K562 (cell line): ENCODE data around the gene ATOH8. TPM values are rescaled to one million over a fixed set of nuclear protein-coding genes. Genes with fewer than 3 reads are reported as not detected.

Experiments used
- ATAC-seq: fragments of 200-7000 bp; cut with Tn5 transposase; 3 replicates; pipeline ENCODE4 v1.9.1; 2020; ENCODE audit warnings: moderate library complexity
- BruUV-seq: library from RNA; stranded (reverse); fragments of 400-500 nt; replicated peaks from 2 replicates; lab custom pipeline; 2021; lab: Mats Ljungman, UMichigan
- CTCF ChIA-PET: fragments of 300-600 bp; formaldehyde crosslinking; extraction: SDS; loops from one replicate; lab custom pipeline; 2021; ENCODE audit warnings: low intra/inter-chr PET ratio; lab: Yijun Ruan, JAX
- POLR2A ChIA-PET: fragments of 300-600, 350-650 bp; sonication (Branson Sonifier 250); formaldehyde crosslinking; extraction: SDS; loops from one replicate; lab custom pipeline; 2021; ENCODE audit warnings: antibody characterized with exemption, inconsistent platforms; lab: Yijun Ruan, JAX
- DNase-seq, 4 experiments: peaks; one replicate each; pipeline versions ENCODE4 v3.0.0 to v3.0.0-alpha.2; 2011 to 2018; ENCODE audit warnings: low spot score in 3 of 4, mixed read lengths in 3 of 4; ENCODE audit errors: extremely low read depth in 1 of 4
- FAIRE-seq: peaks from 2 replicates; lab custom pipeline; 2011; peaks lifted over from hg19 to GRCh38; lab: Jason Lieb, UNC
- H2AFZ ChIP-seq: 2 replicates; pipeline ENCODE4 v1.6.0; 2011; ENCODE audit warnings: low read depth, low read length, control low read depth, inconsistent platforms
- H3K27ac ChIP-seq: fragments of 200-600 bp; 3 replicates; pipeline ENCODE4 v1.8.0; 2011; ENCODE audit warnings: low read depth, mild to moderate bottlenecking, control low read depth, inconsistent platforms, low read length, moderate library complexity, mixed read lengths; ENCODE audit errors: extremely low read depth
- H3K27me3 ChIP-seq, 2 experiments: fragments of 300-600 bp in 1 of 2; 2 replicates in 1 of 2; 3 replicates in 1 of 2; pipeline versions ENCODE4 v1.6.0 to v1.8.0; 2011; ENCODE audit warnings: inconsistent platforms in 2 of 2, low read length in 2 of 2, mild to moderate bottlenecking in 1 of 2, mixed read lengths in 1 of 2, moderate library complexity in 1 of 2; ENCODE audit not compliant: control insufficient read depth in 2 of 2, insufficient read depth in 2 of 2
- H3K36me3 ChIP-seq: fragments of 300-600 bp; 3 replicates; pipeline ENCODE4 v1.8.0; 2011; ENCODE audit warnings: mild to moderate bottlenecking, low read length, inconsistent platforms; ENCODE audit not compliant: control insufficient read depth, insufficient read depth
- H3K4me1 ChIP-seq, 2 experiments: fragments of 200-600 bp in 1 of 2; replicated peaks in 1 of 2; 2 replicates in 1 of 2; 3 replicates in 1 of 2; pipeline versions ENCODE4 v1.5.1 to v1.8.0; 2011; ENCODE audit warnings: inconsistent platforms in 2 of 2, low read length in 2 of 2, mild to moderate bottlenecking in 1 of 2, mixed read lengths in 1 of 2, moderate library complexity in 1 of 2; ENCODE audit not compliant: control insufficient read depth in 2 of 2, insufficient read depth in 2 of 2
- H3K4me2 ChIP-seq: 2 replicates; pipeline ENCODE4 v1.6.1; 2011; ENCODE audit warnings: low read length, control low read depth, inconsistent platforms, mixed read lengths; ENCODE audit not compliant: insufficient read depth
- H3K4me3 ChIP-seq: fragments of 200-600 bp; sonication (generic), shearing (Covaris generic); 2 replicates; pipeline ENCODE4 v1.5.1; 2016; ENCODE audit warnings: control low read depth, inconsistent platforms
- H3K79me2 ChIP-seq: fragments of 200-600 bp; 3 replicates; pipeline ENCODE4 v1.8.0; 2011; ENCODE audit warnings: low read length, inconsistent platforms; ENCODE audit not compliant: control insufficient read depth, insufficient read depth
- H3K9ac ChIP-seq, 2 experiments: 2 replicates each; pipeline versions ENCODE4 v1.6.0 to v1.6.1; 2011; ENCODE audit warnings: low read depth in 2 of 2, low read length in 2 of 2, control low read depth in 1 of 2, inconsistent platforms in 1 of 2, mild to moderate bottlenecking in 1 of 2, mixed read lengths in 1 of 2; ENCODE audit not compliant: insufficient read depth in 1 of 2
- H3K9me1 ChIP-seq: one replicate; pipeline ENCODE4 v1.6.0; 2011; ENCODE audit warnings: inconsistent platforms, mild to moderate bottlenecking, low read length, moderate library complexity; ENCODE audit not compliant: control insufficient read depth, insufficient read depth
- H3K9me3 ChIP-seq: replicated peaks from 2 replicates; pipeline ENCODE4 v1.5.1; 2011; ENCODE audit warnings: low read depth, low read length, inconsistent platforms; ENCODE audit not compliant: control insufficient read depth, insufficient read depth
- H4K20me1 ChIP-seq: replicated peaks from 2 replicates; pipeline ENCODE4 v1.6.1; 2011; ENCODE audit warnings: low read length, inconsistent platforms, mixed read lengths; ENCODE audit not compliant: control insufficient read depth, insufficient read depth
- CBFA2T3 ChIP-seq: fragments of 450-650 bp; IDR thresholded peaks from 2 replicates; pipeline ENCODE4 v1.6.1; 2017
- CHD1 ChIP-seq: fragments of 200-600 bp; sonication (generic); IDR thresholded peaks from one replicate; pipeline ENCODE4 v1.6.1; 2012; ENCODE audit warnings: mild to moderate bottlenecking, moderate library complexity, low read length, inconsistent platforms
- DMBX1 ChIP-seq: fragments of 250-450 bp; sonication (Bioruptor Pico); IDR thresholded peaks from 2 replicates; pipeline ENCODE4 v1.8.0; 2022; ENCODE audit warnings: inconsistent platforms, mild to moderate bottlenecking, moderate library complexity, borderline replicate concordance
- HMGN3 ChIP-seq: IDR thresholded peaks from 2 replicates; pipeline ENCODE4 v1.6.1; 2011; ENCODE audit warnings: borderline replicate concordance, low read depth, mild to moderate bottlenecking, mixed read lengths, low read length; ENCODE audit not compliant: insufficient read length; ENCODE audit errors: extremely low read depth
- IRF2 ChIP-seq: sonication (generic); formaldehyde crosslinking; IDR thresholded peaks from 2 replicates; pipeline ENCODE4 v1.8.1; 2022; ENCODE audit warnings: mild to moderate bottlenecking, missing genetic modification reagents
- KDM5B ChIP-seq: fragments of 200-600 bp; sonication (generic); IDR thresholded peaks from 2 replicates; pipeline ENCODE4 v1.6.1; 2012; ENCODE audit warnings: low read depth, mild to moderate bottlenecking, moderate library complexity, low read length, control low read depth, inconsistent platforms; ENCODE audit not compliant: insufficient replicate concordance
- NR2F6 ChIP-seq: fragments of 450-650 bp; formaldehyde crosslinking; IDR thresholded peaks from 2 replicates; pipeline ENCODE4 v1.4.0; 2020; ENCODE audit warnings: mild to moderate bottlenecking
- TAF1 ChIP-seq: IDR thresholded peaks from 2 replicates; pipeline ENCODE4 v1.6.1; 2011; ENCODE audit warnings: mild to moderate bottlenecking, low read length, moderate library complexity; ENCODE audit not compliant: insufficient read depth, control insufficient read depth, severe bottlenecking; ENCODE audit errors: extremely low read depth
- TFAM ChIP-seq: fragments of 250-450 bp; sonication (Bioruptor Pico); conservative IDR thresholded peaks from 2 replicates; pipeline ENCODE4 v1.5.0; 2021; ENCODE audit warnings: mild to moderate bottlenecking, moderate library complexity
- ZNF354B ChIP-seq: fragments of 250-450 bp; sonication (Bioruptor Pico); IDR thresholded peaks from 2 replicates; pipeline ENCODE4 v1.4.0; 2020
- ZNF644 ChIP-seq: fragments of 200-800 bp; sonication (Bioruptor generic); IDR thresholded peaks from 2 replicates; pipeline ENCODE4 v1.6.1; 2016; ENCODE audit warnings: low read depth, missing genetic modification characterization, missing compliant biosample characterization
- WGBS: fragments of 100-300 bp; shearing (Covaris generic); methylation state at CpG from one replicate; pipeline ENCODE4 v1.1.6; 2016; ENCODE audit warnings: low coverage, mixed read lengths; ENCODE audit not compliant: insufficient coverage; ENCODE audit errors: missing lambda C conversion rate; 5-methylcytosine and 5-hydroxymethylcytosine counted together
- in situ Hi-C: fragments of 300-500 bp; cut with MboI; formaldehyde crosslinking; loops from 4 replicates; pipeline ENCODE4 v1.15.0; 2018; ENCODE audit warnings: inconsistent platforms, mixed read lengths
- intact Hi-C: fragments of 100-400 bp; cut with micrococcal nuclease; formaldehyde crosslinking; loops from 2 replicates; pipeline ENCODE4 v1.14.2; 2022
- polyA plus RNA-seq, 8 experiments: library from polyadenylated mRNA; depleted of rRNA in 4 of 8; stranded (reverse) in 5 of 8; unstranded in 3 of 8; fragments of >200 nt; fragmentation: Nextera tagmentation in 2 of 8; fragmentation: Illumina TruSeq in 1 of 8; extraction: Ambion mirVana in 2 of 8; extraction: Trizol in 1 of 8; gene quantifications; 2 replicates each; pipeline versions ENCODE4 v1.2.1 to v1.2.3, GENCODE V29; 2011 to 2014; ENCODE audit warnings: inconsistent platforms in 1 of 8, missing spikeins in 1 of 8
- total RNA-seq, 7 experiments: library from RNA; depleted of rRNA in 6 of 7; stranded (reverse); fragments of >200 nt in 6 of 7; fragmentation: Illumina TruSeq in 2 of 7; extraction: Trizol in 2 of 7; gene quantifications; 2 replicates each; pipeline versions ENCODE4 v1.2.1 to v1.2.3, GENCODE V29; 2011 to 2021; ENCODE audit warnings: low replicate concordance in 1 of 7
- TF ChIP-seq, protein P1 (sequence below): sonication (generic); formaldehyde crosslinking; IDR thresholded peaks from 2 replicates; pipeline ENCODE4 v1.8.0; 2022; ENCODE audit warnings: missing genetic modification reagents, mild to moderate bottlenecking, borderline replicate concordance
- TF ChIP-seq, protein P2 (sequence below): sonication (generic); formaldehyde crosslinking; IDR thresholded peaks from 2 replicates; pipeline ENCODE4 v1.5.0; 2020; ENCODE audit warnings: missing genetic modification reagents

Gene ATOH8
- total and polyA plus RNA-seq, 9 of the 15 experiments (the other 6 are each of a cell fraction or from before 2014, with no cell fraction given): not detected

DNA sequence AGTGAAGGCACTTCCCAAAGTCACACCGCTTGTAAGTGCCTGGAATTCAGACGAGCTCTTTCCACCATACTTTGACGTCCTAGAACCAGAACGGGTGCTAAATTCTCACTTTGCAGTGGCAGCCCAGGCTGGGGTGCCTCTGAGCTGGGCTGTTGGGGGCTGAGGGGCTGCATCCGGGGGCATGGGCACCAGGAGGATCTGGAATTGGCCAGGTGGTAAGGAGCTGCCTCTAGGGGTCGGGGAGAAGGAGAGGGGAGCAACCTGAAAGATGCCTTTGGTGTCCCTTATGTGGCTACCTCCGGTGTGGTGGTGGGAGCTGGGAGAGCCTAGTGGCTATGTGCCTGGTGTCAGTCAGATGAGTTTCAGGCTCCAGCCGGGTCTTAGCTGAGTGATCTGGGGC is 7.1 kb downstream of the ATOH8 start:
- Histone ChIP-seq H3K79me2 (no peaks in the 10 kb centered on the region), H3K4me3 (no peak overlapping the region), H2AFZ (no peak overlapping the region), H3K27ac (no peak overlapping the region), H3K27me3 (peaks cover 49 to 78% of the 10 kb centered on the region in 2 experiments), H3K4me1 (peaks cover 0 to 8% of the 10 kb centered on the region in 2 experiments; a peak in 2 of 5 replicates), H3K4me2 (no peak overlapping the region), H3K9ac (no peak overlapping the region), H3K9me3 (no peaks in the 10 kb centered on the region), H4K20me1 (no peaks in the 10 kb centered on the region; the same call in none of the 2 replicates), H3K9me1 (peaks cover 5% of the 10 kb centered on the region), H3K36me3 (no peaks in the 10 kb centered on the region)
- ATAC-seq (no peak), DNase-seq (no peak), FAIRE-seq (no peak)
- in situ Hi-C loops: no loop called here
- CTCF ChIA-PET: no interaction called here
- intact Hi-C loops: no loop called here
- no TSS peak for BruUV-seq
- POLR2A ChIA-PET: interaction anchor here (0.7 to 0.8 kb wide), 2 partner anchors 8 to 12 kb away, joined by 3 to 4 read pairs; no protein-coding TSS in a partner anchor
- 0% methylated on average over 8 of the region's 8 CpGs for WGBS
- TF ChIP-seq, protein P1, sequence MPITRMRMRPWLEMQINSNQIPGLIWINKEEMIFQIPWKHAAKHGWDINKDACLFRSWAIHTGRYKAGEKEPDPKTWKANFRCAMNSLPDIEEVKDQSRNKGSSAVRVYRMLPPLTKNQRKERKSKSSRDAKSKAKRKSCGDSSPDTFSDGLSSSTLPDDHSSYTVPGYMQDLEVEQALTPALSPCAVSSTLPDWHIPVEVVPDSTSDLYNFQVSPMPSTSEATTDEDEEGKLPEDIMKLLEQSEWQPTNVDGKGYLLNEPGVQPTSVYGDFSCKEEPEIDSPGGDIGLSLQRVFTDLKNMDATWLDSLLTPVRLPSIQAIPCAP (CRISPR knock-in tag): no peak
- TF ChIP-seq DMBX1: no peak
- no peak for TF ChIP-seq ZNF354B (CRISPR knock-in tag)
- TF ChIP-seq ZNF644: no peak
- no peak for TF ChIP-seq CBFA2T3
- no peak for TF ChIP-seq HMGN3
- no peak for TF ChIP-seq TFAM (CRISPR knock-in tag)
- no peak for TF ChIP-seq CHD1
- TF ChIP-seq KDM5B: no peak
- TF ChIP-seq TAF1: no peak
- TF ChIP-seq, protein P2, sequence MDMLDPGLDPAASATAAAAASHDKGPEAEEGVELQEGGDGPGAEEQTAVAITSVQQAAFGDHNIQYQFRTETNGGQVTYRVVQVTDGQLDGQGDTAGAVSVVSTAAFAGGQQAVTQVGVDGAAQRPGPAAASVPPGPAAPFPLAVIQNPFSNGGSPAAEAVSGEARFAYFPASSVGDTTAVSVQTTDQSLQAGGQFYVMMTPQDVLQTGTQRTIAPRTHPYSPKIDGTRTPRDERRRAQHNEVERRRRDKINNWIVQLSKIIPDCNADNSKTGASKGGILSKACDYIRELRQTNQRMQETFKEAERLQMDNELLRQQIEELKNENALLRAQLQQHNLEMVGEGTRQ: no peak
- no peak for TF ChIP-seq NR2F6 (CRISPR knock-in tag)
- no peak for TF ChIP-seq IRF2 (CRISPR knock-in tag)
- TF ChIP-seq, all 486 proteins: peak for 0
